Left renal pelvis (tissue), 4 donors: ENCODE results near the gene DTL. TPM values are rescaled to one million over a fixed set of nuclear protein-coding genes. Genes with fewer than 3 reads are reported as not detected.

ENCODE experiments used
- DNase-seq, 4 donors: peaks; one replicate each; pipeline ENCODE4 v3.0.0-alpha.2; 2013; ENCODE audit warnings: low read depth in 4 of 4, low spot score in 3 of 4
- polyA plus RNA-seq, 4 donors: library from polyadenylated mRNA; unstranded; fragments of 120-200 nt; gene quantifications; one replicate each; pipeline ENCODE4 v1.2.1, GENCODE V29; 2013; ENCODE audit not compliant: insufficient read length in 4 of 4

DTL gene
- polyA plus RNA-seq, 4 donors, result 17.8 to 22.0 (median 20.5) TPM

DNA sequence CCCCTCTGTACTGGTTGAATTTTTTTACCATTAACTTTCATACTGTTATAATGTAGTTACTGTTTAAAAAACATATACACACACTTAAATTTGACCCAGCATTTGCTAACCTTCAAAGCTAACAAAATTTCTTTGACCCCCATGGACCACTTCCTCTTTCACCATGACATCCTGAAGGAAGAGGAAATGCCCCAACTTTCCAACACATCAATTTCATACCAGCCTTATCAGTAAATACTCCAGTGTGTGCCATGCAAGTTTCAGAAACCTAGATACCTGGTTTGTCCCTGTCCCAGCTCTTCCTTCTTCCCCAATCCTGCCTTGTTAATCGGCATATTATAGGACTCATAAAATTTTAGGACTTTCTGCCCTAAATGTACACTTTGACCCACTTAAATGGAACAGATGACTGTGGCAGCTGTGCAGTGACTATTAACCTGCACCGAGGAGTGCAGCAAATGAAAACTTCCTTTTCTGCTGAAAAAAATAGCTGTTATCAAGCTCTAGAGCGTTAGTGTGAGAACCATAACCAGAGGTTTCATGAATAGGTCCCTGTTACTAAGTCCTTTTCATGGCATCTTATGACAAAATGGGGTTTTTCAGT lies 54.1 kb downstream of the DTL start:
- DNase-seq, result no peak

DNA sequence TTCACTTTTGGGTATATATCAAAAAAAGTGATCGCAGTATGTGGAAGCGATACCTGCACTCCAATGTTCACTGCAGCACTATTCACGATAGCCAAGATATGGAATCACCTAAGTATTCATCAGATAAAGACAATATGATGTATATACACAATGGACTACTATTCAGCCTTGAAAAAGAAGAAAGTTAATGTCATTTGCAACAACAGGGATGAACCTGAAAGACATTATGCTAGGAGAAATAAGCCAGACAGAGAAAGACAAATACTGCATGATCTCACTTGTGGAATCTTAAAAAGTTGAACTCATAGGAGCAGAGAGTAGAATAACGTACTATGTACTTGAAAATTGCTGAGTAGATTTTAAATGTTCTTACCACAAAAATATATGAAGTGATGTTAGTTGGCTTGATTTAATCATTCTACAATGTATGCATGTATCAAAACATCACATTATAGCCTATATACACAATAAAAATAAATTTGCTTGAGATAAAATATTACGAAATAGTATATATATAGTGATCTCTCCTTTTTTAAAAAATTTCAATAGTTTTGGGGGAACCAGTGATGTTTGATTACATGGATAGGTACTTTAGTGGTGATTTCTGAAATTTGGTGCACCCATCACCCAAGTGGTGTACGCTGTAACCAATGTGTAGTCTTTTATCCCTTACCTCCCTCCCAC lies 56.0 kb downstream of the DTL start:
- no peak for DNase-seq

DNA sequence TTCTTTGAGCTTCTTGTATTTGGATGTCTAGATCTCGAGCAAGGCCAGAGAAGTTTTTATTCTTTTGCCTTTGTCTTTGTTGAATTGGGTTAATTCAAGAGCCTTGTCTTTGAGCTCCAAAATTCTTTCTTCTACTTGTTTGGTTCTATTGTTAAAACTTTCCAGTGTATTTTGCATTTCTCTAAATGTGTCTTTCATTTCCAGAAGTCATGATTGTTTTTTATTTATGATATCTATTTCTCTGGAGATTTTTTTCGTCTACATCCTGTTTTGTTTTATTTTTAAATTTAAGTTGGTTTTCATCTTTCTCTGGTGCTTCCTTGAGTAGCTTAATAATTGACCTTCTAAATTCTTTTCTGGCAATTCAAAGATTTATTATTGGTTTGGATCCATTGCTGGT lies 61.8 kb downstream of the DTL start:
- DNase-seq, result no peak

DNA sequence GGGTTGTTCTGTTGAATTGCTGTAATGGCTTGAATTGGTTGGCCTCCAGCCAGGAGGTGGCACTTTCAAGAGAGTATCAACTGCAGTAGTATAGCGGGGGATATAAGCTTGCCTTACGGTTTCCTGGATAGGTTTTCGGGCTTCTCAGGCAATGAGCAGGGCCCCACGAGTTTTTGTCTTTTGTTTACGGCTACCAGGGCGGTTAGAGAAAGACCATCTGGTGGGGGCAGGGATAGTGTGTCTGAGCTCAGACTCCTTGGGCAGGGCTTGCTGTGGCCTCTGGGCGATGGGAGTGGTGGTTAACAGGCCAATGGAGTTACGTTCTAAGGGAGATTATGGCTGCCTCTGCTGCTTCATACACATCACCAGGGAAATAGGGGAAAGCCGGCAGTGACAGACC lies 62.8 kb downstream of the DTL start:
- no peak for DNase-seq

DNA sequence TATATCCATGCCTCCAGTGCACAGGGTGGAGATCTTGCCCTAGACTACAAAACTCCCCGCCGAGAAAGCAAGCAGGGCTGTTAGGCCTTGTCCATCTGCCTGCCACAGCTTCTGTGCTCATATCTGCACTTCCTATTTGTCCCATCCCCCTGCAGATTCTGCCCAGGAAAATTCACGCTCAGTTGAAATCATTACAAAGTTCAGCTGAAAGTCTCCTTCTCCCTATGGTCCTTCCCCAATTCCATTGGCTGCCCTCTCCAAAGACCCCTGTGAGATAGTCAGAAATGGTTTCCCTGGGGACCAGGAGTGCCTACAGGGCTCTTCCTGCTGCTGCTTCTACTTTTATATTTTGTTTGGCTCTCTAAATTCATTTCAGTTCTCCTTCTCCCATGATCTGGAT lies 63.2 kb downstream of the DTL start:
- no peak for DNase-seq

DNA sequence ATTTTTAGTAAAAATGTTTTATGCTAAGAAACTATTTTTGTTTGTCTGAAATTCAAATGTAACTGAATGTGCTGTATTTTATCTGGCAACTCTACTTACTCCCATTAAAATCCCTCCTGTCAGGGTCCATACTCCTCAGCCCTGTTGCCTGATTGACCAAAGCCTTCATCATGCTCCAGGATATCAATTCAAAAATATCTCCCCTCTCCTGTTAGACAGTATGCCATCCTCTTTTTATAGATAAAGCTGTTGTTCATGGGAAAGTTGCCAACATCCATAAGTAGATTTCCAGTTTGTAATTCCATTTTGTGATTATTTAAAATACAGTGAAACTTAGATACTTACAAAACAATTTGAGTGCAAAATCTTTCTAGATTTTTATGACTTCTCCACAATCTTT lies 65.7 kb downstream of the DTL start:
- no peak for DNase-seq

DNA sequence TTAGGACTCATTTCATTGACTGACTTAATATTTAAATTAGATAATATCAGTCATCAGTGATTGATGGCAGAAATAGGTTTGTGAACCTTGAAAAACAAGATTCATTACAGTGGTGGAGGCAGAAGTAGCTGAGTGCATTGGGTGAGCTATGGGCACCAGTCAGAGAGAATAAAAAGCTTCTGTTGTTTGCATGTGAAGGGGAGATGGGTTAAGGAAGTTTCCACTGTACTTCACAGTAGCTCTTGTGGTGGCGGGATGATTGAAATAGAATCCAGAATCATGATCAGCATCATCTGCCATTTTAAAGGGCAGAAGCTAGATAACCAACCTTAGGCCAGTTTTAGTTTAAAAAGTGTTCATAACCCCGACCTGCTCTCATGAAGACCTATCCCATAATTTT lies 66.2 kb downstream of the DTL start:
- DNase-seq, result no peak

DNA sequence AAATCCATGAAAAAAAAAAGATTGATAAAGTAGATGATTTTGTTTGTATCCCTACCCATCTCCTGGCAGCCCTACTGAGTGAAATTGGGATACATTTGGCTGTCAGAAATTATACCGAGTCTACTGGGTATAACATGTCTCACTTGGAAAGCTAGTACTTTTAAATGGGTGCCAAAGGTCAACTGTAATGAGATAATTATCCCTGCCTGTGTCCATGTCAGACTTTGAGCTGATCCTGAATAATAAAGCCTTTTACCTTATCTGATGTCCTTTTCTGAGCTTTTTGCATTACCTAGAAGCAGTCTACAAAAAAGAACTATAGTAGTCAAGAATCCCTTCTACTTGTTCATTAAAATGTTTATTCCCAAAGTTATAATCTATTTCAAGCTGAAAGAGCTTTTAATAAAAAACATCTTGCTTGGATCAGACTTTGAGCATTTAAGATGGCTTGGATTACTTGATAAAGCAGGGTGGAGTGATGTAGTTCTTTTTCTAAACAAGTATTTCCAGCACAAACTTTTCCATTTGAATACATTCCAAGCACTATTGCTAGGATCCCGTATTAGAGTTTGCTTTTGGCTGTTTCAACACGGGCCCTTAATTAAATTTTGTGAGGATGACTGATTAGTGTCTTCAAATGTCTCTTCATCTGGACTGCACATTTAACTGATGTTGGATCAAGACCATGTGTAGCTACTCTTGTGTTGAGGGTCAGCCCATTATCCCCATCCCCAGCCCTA lies 69.2 kb downstream of the DTL start:
- DNase-seq, result no peak

DNA sequence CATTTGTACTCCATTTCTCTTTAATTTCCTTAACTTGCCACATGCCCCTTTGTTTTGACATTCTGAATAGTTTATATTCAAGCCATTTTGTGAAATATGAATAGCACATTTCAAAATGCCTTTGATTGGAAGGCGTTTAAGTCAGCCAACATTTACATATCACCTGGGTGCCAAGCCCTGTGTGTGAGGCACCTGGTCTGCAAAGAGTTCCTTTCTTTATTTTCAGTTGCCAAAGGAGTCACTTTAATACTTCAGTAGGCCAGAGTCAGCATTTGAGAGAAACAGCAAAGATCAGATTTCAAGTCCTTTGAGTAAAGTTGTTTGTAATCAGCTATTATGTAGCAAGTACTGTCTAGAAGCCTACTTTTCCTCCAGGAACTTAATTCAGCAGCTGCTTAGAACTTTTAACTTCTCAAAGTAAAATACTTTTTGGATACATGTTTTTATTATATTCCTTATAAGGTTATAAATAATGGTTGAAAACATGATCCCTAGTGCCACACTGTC lies 70.8 kb downstream of the DTL start:
- no peak for DNase-seq

DNA sequence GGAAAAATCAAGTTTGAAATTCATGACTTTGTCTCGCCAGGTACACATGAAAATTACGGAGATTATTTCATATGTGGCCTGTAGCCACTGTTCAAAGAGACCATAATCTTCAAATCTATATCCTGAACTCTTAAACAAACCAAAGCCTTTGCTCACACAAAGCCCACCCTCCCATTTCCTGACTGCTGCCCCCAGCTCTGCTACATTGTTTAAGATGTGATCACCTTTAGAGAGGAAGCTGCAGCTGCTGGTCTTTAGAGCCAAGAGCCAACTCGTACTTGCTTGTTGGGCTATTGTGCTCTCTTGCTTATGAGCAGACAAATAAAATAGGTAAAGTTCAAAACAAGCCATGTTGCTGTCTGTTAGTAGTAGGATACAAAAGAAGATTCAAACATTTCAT lies 71.9 kb downstream of the DTL start:
- DNase-seq, result no peak

DNA sequence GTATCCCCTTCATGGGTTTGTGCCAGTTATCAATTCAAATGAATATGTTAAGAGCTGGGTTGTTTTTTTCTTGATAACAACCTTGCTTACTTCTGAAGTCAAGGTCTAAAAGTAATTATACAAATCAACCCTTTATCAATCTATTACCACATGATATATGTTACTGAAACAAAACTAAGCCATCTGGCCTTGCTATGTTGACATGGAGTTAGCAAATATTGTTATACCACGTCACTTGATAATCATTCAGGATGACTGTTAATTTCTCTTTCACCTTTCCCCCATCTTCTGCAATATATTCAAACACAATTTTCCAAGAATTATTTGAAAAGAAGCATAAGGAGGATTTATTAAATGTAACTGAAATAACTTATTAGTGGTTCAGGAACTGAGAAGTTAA lies 72.6 kb downstream of the DTL start:
- DNase-seq, result no peak

DNA sequence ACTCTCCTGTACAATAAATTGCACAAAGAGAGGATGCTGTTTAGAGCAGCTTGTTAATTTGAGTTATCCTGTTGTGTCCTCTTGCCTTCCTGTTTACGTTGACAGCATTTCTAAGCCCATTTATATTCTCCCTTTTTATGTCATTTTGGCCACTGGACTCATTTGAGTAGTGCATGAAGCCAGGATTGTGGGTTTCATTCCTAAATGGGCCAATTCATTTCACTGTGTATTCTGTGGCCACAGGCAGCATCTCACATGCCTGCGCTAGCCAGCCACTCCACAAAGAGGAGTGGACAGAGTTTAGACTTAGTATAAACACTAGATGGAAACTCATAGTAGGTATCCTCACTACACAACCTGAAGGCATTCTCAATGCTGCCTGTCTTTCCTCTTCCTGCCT lies 73.4 kb downstream of the DTL start:
- DNase-seq, result no peak

DNA sequence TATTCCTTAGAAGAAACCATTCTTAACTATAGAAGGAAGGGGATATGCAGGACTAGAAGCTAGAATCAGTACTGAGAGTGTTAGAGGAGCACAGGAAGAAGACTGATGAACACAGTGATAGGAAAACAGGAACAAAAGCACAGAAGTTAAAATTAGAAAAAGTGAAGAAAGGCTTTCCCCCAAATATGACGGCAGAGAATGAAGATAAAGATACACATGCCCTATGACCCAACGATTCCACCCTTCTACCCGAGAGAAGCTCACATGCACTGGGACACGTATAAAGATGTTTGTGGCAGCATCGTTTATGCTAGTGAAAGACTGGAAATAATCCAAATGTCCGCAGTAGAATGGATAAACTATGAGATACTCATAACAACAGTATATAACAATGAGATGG lies 74.2 kb downstream of the DTL start:
- DNase-seq, result no peak

DNA sequence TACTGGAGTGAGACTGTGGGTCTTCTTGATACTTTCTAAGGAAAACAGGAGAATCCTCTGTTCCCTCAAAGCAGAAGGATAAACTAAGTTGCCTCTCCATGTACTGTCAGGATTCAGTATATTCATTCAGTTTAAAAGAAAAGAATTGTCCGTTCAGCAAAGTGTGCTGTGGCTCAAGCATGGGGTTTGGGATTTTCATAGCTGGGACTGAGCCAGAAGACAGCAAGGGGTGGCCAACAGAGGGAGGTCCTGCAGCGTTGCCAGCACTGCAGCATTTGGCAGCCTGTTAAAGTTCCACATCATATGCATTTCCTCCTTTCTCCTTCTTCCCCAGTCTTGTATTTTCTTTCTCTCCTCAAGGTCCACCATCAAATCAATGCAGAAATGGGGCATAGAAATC lies 75.1 kb downstream of the DTL start:
- DNase-seq, result no peak

DNA sequence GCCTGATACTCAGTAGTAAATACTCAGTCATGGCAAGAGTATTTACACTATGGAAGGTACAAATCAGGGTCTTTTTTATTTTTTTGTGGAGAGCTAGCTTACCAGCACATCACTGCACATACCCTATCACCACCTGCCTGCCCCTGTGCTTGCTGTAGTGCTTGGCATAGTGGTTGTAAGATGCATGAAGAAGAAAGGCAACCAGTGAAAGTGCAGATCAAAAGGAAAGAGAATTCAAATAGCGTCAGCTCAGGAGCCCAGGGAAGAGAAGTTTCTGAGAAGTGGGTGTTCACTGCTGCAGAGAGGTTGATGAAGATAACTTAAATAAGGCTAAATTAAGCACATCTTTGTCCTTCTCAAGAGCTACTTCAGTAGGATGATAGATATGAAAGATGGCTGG lies 76.0 kb downstream of the DTL start:
- DNase-seq, result no peak

DNA sequence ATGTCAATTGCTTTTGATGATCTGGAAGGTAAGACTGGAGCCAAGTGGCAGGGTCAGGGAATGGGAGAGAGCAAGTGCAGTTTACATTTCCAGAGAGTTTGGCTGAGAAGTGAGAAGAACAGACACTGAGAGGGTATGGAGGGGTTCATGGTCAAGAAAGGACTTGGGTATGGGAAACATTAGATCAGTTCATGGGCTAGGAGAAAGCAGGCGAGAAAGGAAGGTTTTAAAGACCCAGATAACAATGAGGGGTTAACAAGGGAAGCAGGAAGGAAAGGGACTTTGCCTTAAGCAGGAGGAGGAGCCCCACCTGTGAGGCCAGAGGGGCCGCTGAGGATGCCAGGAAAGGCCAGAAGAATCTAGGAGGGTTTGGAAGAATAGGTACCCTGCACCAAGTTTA lies 78.2 kb downstream of the DTL start:
- no peak for DNase-seq

DNA sequence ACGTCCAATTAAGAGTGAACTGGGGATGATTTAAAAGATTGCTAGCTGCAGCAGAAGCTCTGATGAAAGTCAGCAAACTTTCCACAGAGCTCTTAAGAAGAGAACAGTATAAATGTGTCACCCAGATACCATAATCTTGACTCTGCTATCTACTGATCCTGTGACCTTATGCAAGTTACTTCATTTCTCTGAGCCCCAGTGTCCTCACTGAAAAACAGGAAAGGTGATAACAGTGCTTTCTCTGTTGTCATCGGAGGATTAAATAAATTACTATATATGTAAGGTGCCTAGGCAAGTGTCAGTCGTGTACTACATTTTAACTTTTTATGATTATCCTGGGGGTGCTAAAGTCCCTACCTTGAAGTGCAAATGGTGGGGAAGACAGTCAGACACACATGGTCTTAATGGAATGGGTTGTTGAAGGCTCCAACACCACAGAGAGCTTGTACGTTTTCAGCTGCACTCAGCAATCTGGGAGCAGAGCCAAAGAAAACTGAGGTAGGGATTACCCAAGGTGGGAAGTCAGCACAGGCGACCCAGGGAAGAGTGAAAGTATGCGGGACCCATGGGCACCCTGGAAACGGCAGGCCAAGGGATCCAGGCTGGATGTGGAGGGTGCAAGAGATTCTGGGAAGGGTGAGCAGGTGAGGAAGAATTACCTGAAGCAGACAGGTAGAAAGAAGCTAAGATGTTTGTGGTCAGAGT lies 82.8 kb downstream of the DTL start:
- no peak for DNase-seq

DNA sequence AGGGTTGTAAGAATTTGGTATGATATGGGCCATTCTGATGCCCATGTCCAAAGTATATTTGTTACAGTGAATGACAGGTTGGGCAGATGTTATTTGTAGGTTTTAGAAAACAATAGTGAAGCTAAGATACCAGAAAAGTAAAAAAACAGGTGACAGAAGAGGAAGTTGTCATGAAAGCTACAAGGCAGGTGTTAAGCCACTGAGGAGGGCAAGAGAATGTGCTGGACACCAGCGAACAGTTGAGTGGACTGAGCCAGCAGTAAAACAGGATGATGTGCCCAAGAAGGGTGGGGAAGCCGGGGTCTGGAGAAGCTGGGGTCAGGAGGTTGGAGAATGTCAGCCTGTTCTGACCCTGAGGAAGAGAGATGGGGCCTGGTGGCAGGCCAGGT lies 83.3 kb downstream of the DTL start:
- no peak for DNase-seq

DNA sequence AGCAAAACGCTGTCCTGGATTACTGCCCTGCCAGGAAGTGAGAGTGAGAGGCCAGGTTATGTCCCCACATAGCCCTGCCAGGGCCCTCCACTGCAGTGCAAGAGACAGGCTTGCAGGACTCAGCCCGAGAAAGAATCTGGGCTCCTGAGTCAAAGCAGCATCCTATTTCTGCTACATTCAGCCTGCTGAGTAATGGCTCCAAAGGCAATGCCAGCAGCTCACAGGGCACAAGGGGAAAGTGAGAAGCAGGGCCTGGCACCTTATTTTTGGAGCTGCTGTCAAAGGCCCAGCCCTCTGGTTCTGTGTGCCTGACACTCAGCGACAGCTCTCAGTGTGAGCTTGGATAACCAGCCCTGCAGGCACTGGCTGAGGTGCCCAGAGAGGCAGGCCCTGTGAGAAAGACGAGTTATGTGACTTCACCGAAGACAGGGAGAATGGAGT lies 83.9 kb downstream of the DTL start:
- DNase-seq, result no peak

DNA sequence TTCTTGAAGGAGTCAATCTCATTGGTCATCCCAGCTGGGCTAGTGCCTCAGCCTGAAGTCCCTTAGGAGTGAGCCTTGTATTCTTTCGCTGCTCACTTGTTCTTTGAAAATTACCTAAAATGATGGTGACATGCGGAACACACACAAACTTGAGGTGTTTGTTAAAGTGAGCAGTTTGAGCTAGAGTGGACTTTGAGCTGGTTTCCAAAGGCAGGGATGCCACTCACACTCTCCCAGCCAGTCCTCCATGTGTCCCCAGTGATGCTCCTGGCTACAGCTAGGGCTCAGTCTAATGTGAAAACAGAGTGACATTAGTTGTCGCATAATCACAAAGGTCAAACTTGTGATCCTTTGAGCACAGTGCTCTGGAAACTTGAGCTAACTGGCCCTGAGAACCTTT lies 84.3 kb downstream of the DTL start:
- no peak for DNase-seq

DNA sequence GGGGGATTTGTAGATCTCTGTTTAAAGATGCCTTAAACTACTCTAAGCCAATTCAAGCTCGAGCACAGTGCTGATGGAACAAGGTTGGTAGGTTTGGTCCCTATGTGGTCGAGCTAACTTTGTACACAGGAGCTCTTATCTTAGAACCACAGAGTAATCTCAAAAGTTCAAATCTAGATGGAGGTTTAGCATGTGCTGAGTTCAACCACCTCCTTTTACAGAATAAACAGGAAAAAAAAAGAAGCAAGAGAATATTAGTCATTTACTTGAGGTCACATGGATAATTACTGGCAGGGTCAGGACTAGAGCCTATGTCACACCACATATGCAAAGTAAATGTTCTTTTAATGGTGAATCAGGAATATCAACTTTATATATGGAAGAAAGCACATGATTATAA lies 86.2 kb downstream of the DTL start:
- no peak for DNase-seq
